RWPE1 (cell line): ENCODE measurements around the gene H6PD.

Source experiments
- CTCF ChIA-PET: fragments of 350-600 bp; sonication (Branson Sonifier 250); formaldehyde crosslinking; extraction: SDS; loops from one replicate; lab custom pipeline; 2021; lab: Yijun Ruan, JAX
- POLR2A ChIA-PET: fragments of 400-600 bp; formaldehyde crosslinking; extraction: SDS; loops from one replicate; lab custom pipeline; 2020; ENCODE audit warnings: antibody characterized with exemption; ENCODE audit not compliant: low non-redundant PET; lab: Yijun Ruan, JAX
- DNase-seq: peaks from one replicate; pipeline ENCODE4 v3.0.0; 2012; ENCODE audit warnings: low spot score
- H3K27ac ChIP-seq: fragments of 450-650 bp; 2 replicates; pipeline ENCODE4 v1.5.1; 2017
- TF ChIP-seq, protein P1 (sequence below): fragments of 450-650 bp; conservative IDR thresholded peaks from 2 replicates; pipeline ENCODE4 v1.5.1; 2017; ENCODE audit warnings: low read depth, mild to moderate bottlenecking

H6PD gene

DNA sequence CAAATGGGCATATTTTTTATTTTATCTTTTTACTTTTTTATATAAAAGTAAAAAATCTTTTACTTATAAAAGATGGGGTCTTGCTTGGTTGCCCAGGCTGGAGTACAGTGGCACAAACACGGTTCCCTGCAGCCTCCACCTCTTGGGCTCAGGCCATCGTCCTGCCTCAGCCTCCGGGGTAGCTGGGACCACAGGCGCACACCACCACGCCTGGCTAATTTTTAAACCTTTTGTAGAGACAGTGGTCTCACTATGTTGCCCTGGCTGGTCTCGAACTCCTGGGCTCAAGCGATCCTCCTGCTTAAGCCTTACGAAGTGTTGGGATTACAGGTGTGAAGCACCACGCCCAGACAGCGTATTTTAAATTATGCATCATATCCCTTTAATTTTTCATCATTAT, 986 bp downstream of the H6PD start:
- ChIA-PET POLR2A (no interaction called here), CTCF (interaction anchor here (1.2 kb wide), 1 partner anchor 94 kb away, joined by 3 read pairs; no protein-coding TSS in a partner anchor)
- TF ChIP-seq, protein P1, sequence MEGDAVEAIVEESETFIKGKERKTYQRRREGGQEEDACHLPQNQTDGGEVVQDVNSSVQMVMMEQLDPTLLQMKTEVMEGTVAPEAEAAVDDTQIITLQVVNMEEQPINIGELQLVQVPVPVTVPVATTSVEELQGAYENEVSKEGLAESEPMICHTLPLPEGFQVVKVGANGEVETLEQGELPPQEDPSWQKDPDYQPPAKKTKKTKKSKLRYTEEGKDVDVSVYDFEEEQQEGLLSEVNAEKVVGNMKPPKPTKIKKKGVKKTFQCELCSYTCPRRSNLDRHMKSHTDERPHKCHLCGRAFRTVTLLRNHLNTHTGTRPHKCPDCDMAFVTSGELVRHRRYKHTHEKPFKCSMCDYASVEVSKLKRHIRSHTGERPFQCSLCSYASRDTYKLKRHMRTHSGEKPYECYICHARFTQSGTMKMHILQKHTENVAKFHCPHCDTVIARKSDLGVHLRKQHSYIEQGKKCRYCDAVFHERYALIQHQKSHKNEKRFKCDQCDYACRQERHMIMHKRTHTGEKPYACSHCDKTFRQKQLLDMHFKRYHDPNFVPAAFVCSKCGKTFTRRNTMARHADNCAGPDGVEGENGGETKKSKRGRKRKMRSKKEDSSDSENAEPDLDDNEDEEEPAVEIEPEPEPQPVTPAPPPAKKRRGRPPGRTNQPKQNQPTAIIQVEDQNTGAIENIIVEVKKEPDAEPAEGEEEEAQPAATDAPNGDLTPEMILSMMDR: no peak
- no peak for DNase-seq
- peak overlapping the region; percentile 90 for H3K27ac ChIP-seq

DNA sequence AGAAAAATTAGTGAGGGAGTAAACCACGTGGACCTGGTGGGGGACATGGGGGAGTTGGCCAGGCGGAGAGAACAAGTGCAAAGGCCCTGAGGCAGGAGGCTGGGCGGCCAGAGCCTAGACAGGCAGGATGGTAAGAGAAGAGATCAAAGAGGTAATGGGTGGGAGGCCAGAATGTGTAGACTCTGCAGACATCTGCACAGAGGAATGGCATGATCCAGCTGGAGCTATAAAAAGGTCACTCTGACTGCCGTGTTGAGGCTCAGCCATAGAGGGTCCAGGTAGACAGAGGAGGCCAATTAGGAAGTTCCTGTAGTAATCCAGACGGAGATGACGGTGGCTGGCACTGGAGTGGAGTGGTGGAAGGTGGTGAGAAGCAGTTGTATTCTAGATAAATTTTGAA, 3.6 kb downstream of the H6PD start:
- POLR2A ChIA-PET: no interaction called here

DNA sequence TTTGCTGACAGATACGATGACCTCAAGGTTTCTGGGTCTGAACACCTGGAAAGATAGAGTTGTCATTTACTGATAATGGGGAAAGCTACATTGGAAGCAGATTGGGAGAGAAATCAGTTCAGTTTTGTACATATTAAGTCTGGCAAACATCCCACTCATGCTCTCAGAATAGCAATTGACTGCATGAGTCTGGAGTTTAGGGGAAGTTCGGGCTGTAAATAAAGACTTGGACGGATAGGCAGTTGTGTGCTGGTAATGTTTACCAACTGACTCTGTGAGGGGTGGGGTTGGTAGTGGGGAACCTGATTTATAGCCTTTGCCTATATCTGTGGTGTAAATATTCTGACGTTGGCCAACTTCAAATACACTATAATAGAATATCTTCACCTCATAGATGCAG, 4.0 kb downstream of the H6PD start:
- TF ChIP-seq, protein P1: no peak
- POLR2A ChIA-PET: no interaction called here
- CTCF ChIA-PET: no interaction called here
- no peak overlapping the region for H3K27ac ChIP-seq
- DNase-seq: no peak

More for the DNA sequence above, 3.6 kb downstream of the H6PD start:
- no peak overlapping the region for H3K27ac ChIP-seq
- TF ChIP-seq, protein P1: no peak
- no peak for DNase-seq
- CTCF ChIA-PET: no interaction called here

DNA sequence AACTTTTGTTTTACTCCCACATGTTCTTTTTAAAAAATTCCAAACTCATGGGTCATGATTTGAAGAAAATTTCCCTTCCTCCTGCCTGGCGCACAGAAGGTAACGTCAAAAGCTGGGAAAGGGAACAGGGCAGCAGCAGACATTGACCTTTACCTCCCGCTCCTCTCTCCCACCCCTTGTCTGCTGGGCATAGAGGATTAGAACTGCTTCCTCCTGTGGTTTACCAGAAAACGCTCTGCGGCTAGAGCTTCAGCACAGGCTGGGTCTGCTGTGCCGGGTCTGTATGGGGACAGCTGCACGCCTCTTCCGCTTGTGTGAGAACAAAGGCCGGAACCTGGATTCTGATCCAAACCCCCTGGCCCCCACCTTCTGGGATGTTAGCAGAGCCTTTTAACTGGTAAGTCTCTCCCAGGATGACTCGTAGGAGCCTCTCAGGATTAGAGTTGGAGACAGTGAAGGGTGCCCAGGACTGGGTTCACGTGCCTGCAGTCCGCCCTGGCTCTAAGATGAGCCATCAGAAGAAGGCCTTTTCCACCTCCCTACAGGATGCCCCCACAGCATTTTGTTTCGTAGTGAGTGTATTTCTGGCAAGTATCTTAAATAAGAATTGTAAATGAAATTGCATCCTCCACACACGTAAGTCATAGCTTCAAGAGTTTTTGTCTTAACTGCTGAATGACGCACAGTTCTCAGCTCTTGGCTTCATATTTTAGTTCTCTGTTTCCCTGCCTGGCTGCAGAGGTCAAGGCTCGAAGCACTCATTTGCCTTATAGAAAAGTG, 5.2 kb downstream of the H6PD start:
- no peak for DNase-seq
- ChIA-PET POLR2A (no interaction called here), CTCF (no interaction called here)
- TF ChIP-seq, protein P1: no peak
- no peak overlapping the region for H3K27ac ChIP-seq

DNA sequence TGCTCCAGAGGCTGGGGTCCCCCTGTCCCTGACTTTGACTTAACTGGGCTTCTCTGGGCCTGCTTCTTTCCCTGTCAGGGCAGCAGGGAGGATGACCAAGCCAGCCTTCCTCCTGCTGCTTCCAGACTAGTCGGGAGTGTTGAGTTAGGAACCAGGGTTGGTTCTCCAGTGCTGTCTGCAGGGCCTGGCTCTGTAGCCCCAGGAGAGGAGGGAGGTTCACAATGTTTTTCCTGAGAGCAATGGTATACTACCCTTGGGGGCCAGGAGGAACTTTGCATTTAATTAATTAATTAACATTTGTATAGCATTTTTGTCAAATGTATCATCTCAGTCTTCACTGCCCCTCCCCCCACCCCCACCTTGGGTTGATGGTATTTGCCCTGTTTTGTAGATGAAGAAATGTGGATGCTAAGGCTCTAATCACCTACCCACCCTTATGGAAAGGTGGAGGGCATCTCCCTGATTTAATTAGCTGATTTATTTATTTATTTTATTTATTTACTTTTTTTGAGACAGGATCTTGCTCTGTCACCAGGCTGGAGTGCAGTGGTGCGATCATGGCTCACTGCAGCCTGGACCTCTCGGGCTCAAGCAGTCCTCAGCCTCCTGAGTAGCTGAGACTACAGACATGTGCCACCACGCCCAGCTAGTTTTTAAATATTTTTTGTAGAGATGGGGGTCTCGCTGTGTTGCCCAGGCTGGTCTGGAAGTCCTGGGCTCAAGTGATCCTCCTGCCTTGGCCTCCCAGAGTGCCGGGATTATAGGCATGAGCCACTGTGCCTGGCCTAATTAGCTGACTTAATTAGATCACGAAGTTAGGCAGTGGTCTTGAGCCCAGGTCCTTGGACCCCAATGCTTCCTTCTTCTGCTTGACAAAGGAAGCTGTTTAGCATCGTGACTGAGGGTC, 6.6 kb downstream of the H6PD start:
- CTCF ChIA-PET: interaction anchor here (0.6 to 0.9 kb wide), 3 partner anchors 23 to 249 kb away, joined by 3 to 4 read pairs (median 3); no protein-coding TSS in a partner anchor
- TF ChIP-seq, protein P1: no peak
- H3K27ac ChIP-seq: no peak overlapping the region
- no peak for DNase-seq
- POLR2A ChIA-PET: no interaction called here

DNA sequence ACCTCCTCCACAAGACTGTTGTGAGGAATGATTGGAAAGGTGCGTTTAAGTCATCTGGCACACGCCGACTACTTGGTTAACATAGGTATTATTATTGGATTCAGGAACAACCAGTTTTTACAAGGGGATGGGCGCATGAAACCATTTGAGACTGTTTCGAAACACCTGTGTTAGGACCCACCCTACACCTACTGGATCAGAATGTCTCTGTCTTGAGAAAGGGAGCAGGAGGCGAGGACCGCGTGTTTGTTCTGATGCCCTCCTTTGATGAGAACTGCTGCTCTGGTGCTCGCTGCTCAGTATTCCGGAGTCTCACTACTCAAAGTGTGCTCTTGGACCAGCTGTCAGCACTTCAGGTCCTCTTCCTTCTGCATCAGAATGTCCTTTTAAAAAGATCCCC, 7.3 kb downstream of the H6PD start:
- H3K27ac ChIP-seq: no peak overlapping the region
- ChIA-PET POLR2A (no interaction called here), CTCF (interaction anchor here (0.6 to 0.9 kb wide), 3 partner anchors 24 to 249 kb away, joined by 3 to 4 read pairs (median 3); no protein-coding TSS in a partner anchor)
- TF ChIP-seq, protein P1: no peak
- DNase-seq: no peak
